ENCODE data around the gene SLC25A23.

SLC25A23 gene

GRCh38 chr19:6458695-6459261, 814 bp downstream of the SLC25A23 start:
- H3F3A ChIP-seq (ENCODE audit: insufficient read depth, low read length) = peaks cover 10% of the 10 kb centered on the region
- H3K79me2 ChIP-seq (ENCODE audit: low read length) = no peaks in the 10 kb centered on the region
- H3K4me3 ChIP-seq (ENCODE audit: low read length) = peak overlapping the region; percentile 73
- no peaks in the 10 kb centered on the region for H3K9me2 ChIP-seq (replicated peaks; ENCODE audit: insufficient read depth, low read length)
- no peak overlapping the region for H3K27ac ChIP-seq (ENCODE audit: low read length)
- H3K4me1 ChIP-seq (ENCODE audit: low read length) = peaks cover 9% of the 10 kb centered on the region; the same call in 1 of the 2 replicates
- no peaks in the 10 kb centered on the region for H3K27me3 ChIP-seq (replicated peaks; ENCODE audit: insufficient read depth, low read length)
- peak overlapping the region; percentile 84 for H3K4me2 ChIP-seq (ENCODE audit: low read depth, low read length)
- H4K20me1 ChIP-seq (ENCODE audit: insufficient read depth, low read length) = no peaks in the 10 kb centered on the region
- H3K9ac ChIP-seq (ENCODE audit: low read length) = peak overlapping the region; percentile 78; the same call in 1 of the 2 replicates
- H2AFZ ChIP-seq (ENCODE audit: low read length) = peak overlapping the region; percentile 80
- no peak for DNase-seq
- H3K36me3 ChIP-seq (replicated peaks; ENCODE audit: insufficient read depth, low read length) = 0 out of 2 replicates have a peak, but pooled peaks cover 5% of the 10 kb centered on the region
- H3K9me3 ChIP-seq (replicated peaks; ENCODE audit: insufficient read depth, low read length) = no peaks in the 10 kb centered on the region
- TF ChIP-seq CTCF (IDR thresholded peaks at IDR 0.05; ENCODE audit: low read length) (no peak), EZH2phosphoT487 (IDR thresholded peaks at IDR 0.05; ENCODE audit: low read length) (no peak), EZH2 (optimal IDR thresholded peaks at IDR 0.05; ENCODE audit: low read depth, low read length) (no peak)

GRCh38 chr19:6457958-6458694, 1.5 kb downstream of the SLC25A23 start:
- TF ChIP-seq CTCF (IDR thresholded peaks at IDR 0.05; ENCODE audit: low read length) (no peak), EZH2 (optimal IDR thresholded peaks at IDR 0.05; ENCODE audit: low read depth, low read length) (no peak), EZH2phosphoT487 (IDR thresholded peaks at IDR 0.05; ENCODE audit: low read length) (no peak)
- H3K4me1 ChIP-seq (ENCODE audit: low read length) = peaks cover 9% of the 10 kb centered on the region; the same call in 1 of the 2 replicates
- H3K27me3 ChIP-seq (replicated peaks; ENCODE audit: insufficient read depth, low read length) = no peaks in the 10 kb centered on the region
- H3F3A ChIP-seq (ENCODE audit: insufficient read depth, low read length) = peaks cover 10% of the 10 kb centered on the region
- H2AFZ ChIP-seq (ENCODE audit: low read length) = no peak overlapping the region
- H3K36me3 ChIP-seq (replicated peaks; ENCODE audit: insufficient read depth, low read length) = 0 out of 2 replicates have a peak, but pooled peaks cover 5% of the 10 kb centered on the region
- peak overlapping the region; percentile 84; the same call in 1 of the 2 replicates for H3K4me2 ChIP-seq (ENCODE audit: low read depth, low read length)
- no peak overlapping the region for H3K4me3 ChIP-seq (ENCODE audit: low read length)
- no peaks in the 10 kb centered on the region for H3K79me2 ChIP-seq (ENCODE audit: low read length)
- no peaks in the 10 kb centered on the region for H4K20me1 ChIP-seq (ENCODE audit: insufficient read depth, low read length)
- H3K9me3 ChIP-seq (replicated peaks; ENCODE audit: insufficient read depth, low read length) = no peaks in the 10 kb centered on the region
- no peak overlapping the region for H3K9ac ChIP-seq (ENCODE audit: low read length)
- H3K27ac ChIP-seq (ENCODE audit: low read length) = no peak overlapping the region
- no peaks in the 10 kb centered on the region for H3K9me2 ChIP-seq (replicated peaks; ENCODE audit: insufficient read depth, low read length)
- DNase-seq = no peak

GRCh38 chr19:6455924-6456323, 3.7 kb downstream of the SLC25A23 start:
- no peaks in the 10 kb centered on the region for H3K9me3 ChIP-seq (replicated peaks; ENCODE audit: insufficient read depth, low read length)
- H3F3A ChIP-seq (ENCODE audit: insufficient read depth, low read length) = peaks cover 5% of the 10 kb centered on the region
- TF ChIP-seq CTCF (IDR thresholded peaks at IDR 0.05; ENCODE audit: low read length) (no peak), EZH2phosphoT487 (IDR thresholded peaks at IDR 0.05; ENCODE audit: low read length) (no peak), EZH2 (optimal IDR thresholded peaks at IDR 0.05; ENCODE audit: low read depth, low read length) (no peak)
- H3K9me2 ChIP-seq (replicated peaks; ENCODE audit: insufficient read depth, low read length) = no peaks in the 10 kb centered on the region
- H3K79me2 ChIP-seq (ENCODE audit: low read length) = no peaks in the 10 kb centered on the region
- H3K27ac ChIP-seq (ENCODE audit: low read length) = no peak overlapping the region
- no peak overlapping the region for H3K9ac ChIP-seq (ENCODE audit: low read length)
- H3K27me3 ChIP-seq (replicated peaks; ENCODE audit: insufficient read depth, low read length) = no peaks in the 10 kb centered on the region
- peaks cover 9% of the 10 kb centered on the region; the same call in 1 of the 2 replicates for H3K4me1 ChIP-seq (ENCODE audit: low read length)
- H2AFZ ChIP-seq (ENCODE audit: low read length) = no peak overlapping the region
- H3K4me3 ChIP-seq (ENCODE audit: low read length) = no peak overlapping the region
- H3K36me3 ChIP-seq (replicated peaks; ENCODE audit: insufficient read depth, low read length) = 0 out of 2 replicates have a peak, but pooled peaks cover 5% of the 10 kb centered on the region
- no peak for DNase-seq
- H4K20me1 ChIP-seq (ENCODE audit: insufficient read depth, low read length) = no peaks in the 10 kb centered on the region
- no peak overlapping the region for H3K4me2 ChIP-seq (ENCODE audit: low read depth, low read length)
